Stimulated activated CD8-positive, alpha-beta memory T cell treated with anti-CD3 and anti-CD28 coated beads, Interleukin-15, amount 100 ng/mL, for 24 hours (primary cell): ENCODE measurements around the gene VSX2.

ENCODE experiments used
- DNase-seq: peaks from one replicate; pipeline ENCODE4 v3.0.0-alpha.2; 2020; ENCODE audit warnings: low read depth

VSX2 gene

DNA sequence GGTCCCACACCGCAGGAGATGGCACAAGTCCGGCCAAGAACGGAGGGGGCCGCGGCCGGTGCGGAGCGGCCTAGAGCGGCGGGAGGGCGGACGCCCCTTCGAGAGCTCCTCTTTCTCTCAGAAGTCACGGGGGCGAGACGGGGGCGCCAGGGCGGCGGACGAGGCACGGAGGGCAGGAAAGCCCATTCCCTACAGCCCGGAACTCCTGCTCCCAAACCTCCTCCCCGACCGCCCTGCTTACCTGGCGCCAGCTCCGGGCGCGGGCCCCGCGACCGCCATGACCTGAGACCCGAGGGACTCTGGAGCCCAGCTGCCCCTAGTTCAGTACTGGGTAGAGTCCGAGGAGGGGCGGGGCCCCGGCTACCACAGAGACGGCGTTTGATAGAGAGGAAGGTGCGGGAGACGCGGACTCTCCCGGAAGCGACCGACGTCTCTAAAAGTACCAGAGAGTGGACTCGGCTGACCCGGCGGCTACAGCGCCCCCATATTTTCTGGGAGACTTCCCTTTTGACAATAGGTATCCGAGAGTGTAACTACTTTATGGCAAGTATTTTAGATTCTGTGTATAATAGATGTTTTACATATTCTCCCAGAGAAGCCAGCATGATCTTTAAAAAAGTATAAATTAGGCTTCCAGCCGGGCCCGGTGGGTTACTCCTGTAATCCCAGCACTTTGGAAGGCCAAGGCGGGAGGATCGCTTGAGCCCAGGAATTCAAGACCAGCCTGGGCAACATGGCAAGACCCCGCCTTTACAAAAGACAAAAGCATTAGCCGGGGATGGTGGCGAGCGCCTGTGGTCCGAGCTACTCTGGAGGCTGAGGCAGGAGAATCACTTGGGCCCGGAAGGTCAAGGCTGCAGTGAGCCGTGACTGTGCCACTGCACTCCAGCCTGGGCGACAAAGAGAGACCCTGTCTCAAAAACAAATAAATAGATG is 63.7 kb downstream of the VSX2 start, which contains the start of gene ABCD4:
Gene ABCD4 (minus strand): TSS at position 301 of the 936 bp plus-strand sequence. CDS start 22 bp downstream, at position 279.
- DNase-seq = peak; percentile 52

DNA sequence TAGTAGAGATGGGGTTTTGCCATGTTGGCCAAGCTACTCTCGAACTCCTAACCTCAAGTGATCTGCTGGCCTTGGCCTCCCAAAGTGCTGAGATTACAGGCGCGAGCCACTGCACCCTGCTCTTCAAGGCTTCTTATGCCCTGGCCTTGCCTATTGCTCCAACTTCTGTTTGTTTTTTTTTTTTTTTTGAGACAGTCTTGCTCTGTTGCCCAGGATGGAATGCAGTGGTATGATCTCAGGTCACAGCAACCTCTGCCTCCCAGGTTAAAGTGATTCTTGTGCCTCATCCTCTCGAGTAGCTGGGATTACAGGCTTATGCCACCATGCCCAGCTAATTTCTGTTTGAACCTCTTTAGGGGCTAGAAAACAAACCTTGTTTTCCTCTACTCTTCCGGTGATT is 69.4 kb downstream of the VSX2 start:
- DNase-seq = no peak

DNA sequence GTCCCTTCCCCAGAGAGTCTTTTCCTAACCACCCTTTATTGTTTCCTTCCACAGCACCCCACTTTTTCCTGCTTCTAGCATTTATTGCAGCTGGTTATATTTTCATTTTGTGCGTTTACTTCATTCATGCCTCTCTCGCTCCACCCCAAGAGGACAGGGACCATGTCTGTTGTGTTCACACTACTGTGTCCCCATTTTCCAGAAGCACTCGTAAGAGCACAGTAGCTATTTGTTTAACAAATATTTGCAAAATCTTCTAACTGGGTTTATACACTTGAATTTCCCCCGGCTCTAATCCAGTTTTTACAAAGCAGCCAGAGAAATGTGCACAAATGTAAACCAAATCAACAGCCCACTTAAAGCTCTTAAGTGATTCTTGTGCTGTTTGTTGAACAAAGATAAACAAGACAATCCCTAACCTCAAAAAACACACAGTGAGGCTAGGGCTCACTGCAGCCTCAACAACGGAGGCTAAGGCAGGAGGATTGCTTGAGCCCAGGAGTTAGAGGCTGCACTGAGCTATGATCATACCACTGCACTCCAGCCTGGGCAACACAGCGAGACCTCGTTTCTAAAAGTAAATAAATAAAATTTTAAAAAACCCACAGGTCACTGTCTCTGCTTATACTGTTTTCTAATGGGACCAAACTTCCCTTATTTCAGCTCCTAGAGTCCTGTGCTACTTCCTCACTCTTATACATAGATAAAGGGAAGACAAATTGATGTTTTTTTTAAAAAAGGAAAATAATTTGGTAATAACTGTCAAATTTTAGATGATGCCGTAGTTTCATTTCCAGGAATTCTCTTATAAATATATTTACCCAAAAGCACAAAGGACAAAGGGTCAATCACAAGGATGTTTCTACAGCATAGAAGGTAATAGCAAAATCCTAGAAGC is 70.1 kb downstream of the VSX2 start:
- no peak for DNase-seq

DNA sequence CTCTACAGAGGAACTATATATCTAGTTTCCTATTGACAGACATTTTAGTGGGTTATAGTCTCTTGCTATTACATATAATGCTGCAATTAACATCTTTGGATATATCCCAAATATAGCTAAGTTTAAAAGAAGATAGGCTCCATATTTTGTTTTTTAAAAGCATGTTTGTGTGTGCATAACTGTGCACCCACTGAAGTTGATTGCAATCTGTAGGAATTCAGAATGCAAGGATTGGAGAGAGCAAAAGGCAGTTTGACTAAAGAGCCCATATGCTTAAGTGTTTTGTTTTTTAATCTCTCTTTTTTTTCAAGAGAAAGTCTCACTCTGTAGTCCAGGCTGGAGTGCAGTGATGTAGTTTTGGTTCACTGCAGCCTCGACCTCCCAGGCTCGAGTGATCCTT is 72.9 kb downstream of the VSX2 start:
- no peak for DNase-seq
